NCI-H1105 treated with DMSO at 0.1 percent for 48 hours (cell line): Measurements from ENCODE around the gene SEC23B.

ENCODE experiments used
- DNase-seq: peaks from one replicate; lab custom pipeline; 2025; lab: John Stamatoyannopoulos, UW

Gene SEC23B

GRCh38 chr20:18587665-18588573 is 80.2 kb downstream of the SEC23B start, which contains the start of gene DTD1:
TSS of gene DTD1 (plus strand) at chr20:18588054. CDS start at chr20:18588073, 19 bp downstream.
- DNase-seq: peak; percentile 72

GRCh38 chr20:18588574-18588933 is 80.8 kb downstream of the SEC23B start:
- no peak for DNase-seq

- DNase-seq: no peak
These were observed 82.4 kb downstream of the SEC23B start for GRCh38 chr20:18589941-18590674.

GRCh38 chr20:18596270-18596669 is 88.5 kb downstream of the SEC23B start:
- no peak for DNase-seq

- DNase-seq: no peak
These were observed 102.0 kb downstream of the SEC23B start for GRCh38 chr20:18609741-18610140.
